ENCODE results near the gene VRK2.

DNA sequence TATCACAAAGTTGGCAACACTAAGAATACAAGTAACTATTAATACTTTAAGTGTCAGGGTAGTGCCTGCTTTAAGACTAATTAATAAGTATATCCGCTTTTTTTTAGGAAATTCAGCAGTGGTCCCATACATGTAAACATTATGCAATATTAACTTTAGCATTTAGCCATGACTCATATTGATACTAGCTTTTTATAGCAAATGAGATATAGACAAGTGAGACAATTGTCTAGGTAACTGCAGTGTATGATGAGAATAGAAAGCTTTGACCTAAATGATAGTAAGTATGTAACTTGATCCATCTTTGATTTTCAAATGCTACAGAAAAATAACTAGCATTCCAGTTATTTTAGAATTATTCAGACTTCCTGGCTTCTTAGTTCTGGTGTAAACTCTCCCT lies 27.4 kb upstream of the VRK2 start:
- TF ChIP-seq, protein P1, sequence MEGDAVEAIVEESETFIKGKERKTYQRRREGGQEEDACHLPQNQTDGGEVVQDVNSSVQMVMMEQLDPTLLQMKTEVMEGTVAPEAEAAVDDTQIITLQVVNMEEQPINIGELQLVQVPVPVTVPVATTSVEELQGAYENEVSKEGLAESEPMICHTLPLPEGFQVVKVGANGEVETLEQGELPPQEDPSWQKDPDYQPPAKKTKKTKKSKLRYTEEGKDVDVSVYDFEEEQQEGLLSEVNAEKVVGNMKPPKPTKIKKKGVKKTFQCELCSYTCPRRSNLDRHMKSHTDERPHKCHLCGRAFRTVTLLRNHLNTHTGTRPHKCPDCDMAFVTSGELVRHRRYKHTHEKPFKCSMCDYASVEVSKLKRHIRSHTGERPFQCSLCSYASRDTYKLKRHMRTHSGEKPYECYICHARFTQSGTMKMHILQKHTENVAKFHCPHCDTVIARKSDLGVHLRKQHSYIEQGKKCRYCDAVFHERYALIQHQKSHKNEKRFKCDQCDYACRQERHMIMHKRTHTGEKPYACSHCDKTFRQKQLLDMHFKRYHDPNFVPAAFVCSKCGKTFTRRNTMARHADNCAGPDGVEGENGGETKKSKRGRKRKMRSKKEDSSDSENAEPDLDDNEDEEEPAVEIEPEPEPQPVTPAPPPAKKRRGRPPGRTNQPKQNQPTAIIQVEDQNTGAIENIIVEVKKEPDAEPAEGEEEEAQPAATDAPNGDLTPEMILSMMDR (conservative IDR thresholded peaks at IDR 0.05 in 1 of 2, IDR thresholded peaks at IDR 0.05 in 1 of 2; ENCODE audit: extremely low read depth in 1 of 2, insufficient read depth in 1 of 2, low read depth in 1 of 2, low read length in 2 of 2): no peak
- no peak for TF ChIP-seq EZH2 (IDR thresholded peaks at IDR 0.05; ENCODE audit: borderline replicate concordance, low read length)
